ENCODE data around the gene ACO2. TPM values are rescaled to one million over a fixed set of nuclear protein-coding genes. Genes with fewer than 3 reads are reported as not detected.

Gene ACO2
- total and polyA plus RNA-seq, 10 of the 15 experiments (the other 5 are each of a cell fraction or from before 2014, with no cell fraction given) = 21.4 to 214 (median 88.5) TPM

DNA sequence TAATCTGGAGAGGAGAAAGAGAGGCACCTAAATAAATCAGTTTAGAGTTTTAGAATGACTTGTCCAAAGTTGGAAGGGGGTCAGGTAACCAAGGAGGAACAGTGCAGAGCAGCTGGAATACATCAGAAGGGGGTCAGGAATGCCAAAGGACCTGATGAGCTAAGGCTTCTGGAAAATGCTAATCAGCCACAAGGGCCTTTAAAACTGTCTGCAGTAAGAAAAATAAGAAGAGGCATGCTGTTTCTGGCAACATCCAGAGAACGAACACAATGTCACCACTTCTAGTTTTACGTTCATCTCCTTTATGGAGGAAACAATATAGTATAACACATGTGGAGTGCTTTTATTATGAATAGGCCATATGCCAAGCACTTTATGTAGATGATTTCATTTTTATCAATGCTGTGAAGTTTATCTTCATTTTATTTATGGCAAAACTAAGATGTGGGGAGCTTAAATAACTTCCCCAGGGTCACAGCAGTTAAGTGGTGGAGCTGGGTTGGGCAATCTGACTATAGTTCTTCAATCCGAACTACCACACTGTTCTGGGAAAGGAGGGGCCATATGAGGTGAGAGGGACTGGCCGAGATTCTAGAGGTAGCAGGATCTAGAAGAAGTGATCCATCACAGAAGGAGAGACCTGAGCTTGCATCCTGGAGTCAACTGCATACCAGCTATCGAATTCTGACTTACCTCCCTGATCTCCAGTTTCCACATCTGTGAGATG is 22.6 kb downstream of the ACO2 start (continued):
- no peak for TF ChIP-seq BMI1 (IDR thresholded peaks at IDR 0.05; ENCODE audit: borderline replicate concordance)
- no peak for TF ChIP-seq CHD2 (IDR thresholded peaks at IDR 0.05; ENCODE audit: borderline replicate concordance, low read depth, low read length)
- no peak for TF ChIP-seq NR2C1 (IDR thresholded peaks at IDR 0.05)
- TF ChIP-seq MEF2B (IDR thresholded peaks at IDR 0.05; ENCODE audit: partially characterized antibody, poor library complexity, severe bottlenecking) = no peak

DNA sequence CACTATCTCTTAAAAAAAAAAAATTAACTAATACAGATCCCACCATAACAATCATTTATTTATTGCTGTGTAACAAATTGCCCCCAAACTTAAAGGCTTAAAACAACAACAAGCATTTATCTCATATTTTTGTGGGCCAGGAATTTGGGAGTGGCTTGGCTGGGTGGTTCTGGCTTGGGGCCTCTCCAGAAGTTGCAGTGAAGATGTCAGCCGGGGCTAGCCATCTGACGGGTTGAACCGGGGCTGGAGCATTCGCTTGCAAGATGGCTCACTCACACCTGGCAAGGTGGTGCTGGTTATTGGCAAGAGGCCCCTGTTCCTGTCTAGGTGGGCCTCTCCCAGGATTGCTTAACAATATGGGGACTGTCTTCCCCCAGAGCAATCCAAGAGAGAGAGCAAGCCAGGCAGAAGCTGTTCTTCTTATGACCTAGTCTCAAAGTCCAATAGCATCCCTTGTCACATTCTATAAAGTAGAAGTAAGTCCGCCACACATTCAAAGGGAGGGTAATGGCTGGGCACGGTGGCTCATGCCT is 29.5 kb downstream of the ACO2 start:
- Histone ChIP-seq H3K36me3 (ENCODE audit: control insufficient read depth in 2 of 2, insufficient read depth in 2 of 2, low read length in 1 of 2) (peaks cover 9 to 15% of the 10 kb centered on the region in 2 experiments; a peak in 3 of 4 replicates), H3K4me2 (ENCODE audit: control insufficient read depth, insufficient read depth) (no peak overlapping the region), H2AFZ (ENCODE audit: control insufficient read depth, low read depth, low read length) (no peak overlapping the region), H3K9ac (ENCODE audit: control insufficient read depth, insufficient read depth, low read length) (no peak overlapping the region), H4K20me1 (ENCODE audit: control insufficient read depth, insufficient read depth) (no peaks in the 10 kb centered on the region; the same call in 1 of the 2 replicates), H3K4me1 (ENCODE audit: control insufficient read depth, insufficient read depth, low read length) (no peaks in the 10 kb centered on the region), H3K79me2 (ENCODE audit: control insufficient read depth, insufficient read depth, low read length) (peaks cover 6% of the 10 kb centered on the region), H3K27ac (ENCODE audit: control insufficient read depth, insufficient read depth) (no peak overlapping the region), H3K9me3 (replicated peaks; ENCODE audit: control insufficient read depth, insufficient read depth, low read length) (no peaks in the 10 kb centered on the region), H3K27me3 (replicated peaks in 1 of 2; ENCODE audit: control insufficient read depth in 2 of 2, insufficient read depth in 2 of 2, low read length in 1 of 2) (no peaks in the 10 kb centered on the region), H3K4me3 (no peak overlapping the region)
- CTCF ChIA-PET = interaction anchor here (1.0 to 3.3 kb wide), 5 partner anchors 9 to 95 kb away, joined by 3 to 15 read pairs (median 4); no protein-coding TSS in a partner anchor
- RAD21 ChIA-PET (ENCODE audit: unreplicated experiment) = interaction anchor here (4.6 kb wide), 1 partner anchor 95 kb away, joined by 60 read pairs; no protein-coding TSS in a partner anchor
- BruUV-seq (replicated peaks) = no TSS peak
- DNase-seq (ENCODE audit: low read depth, low spot score) (no peak), ATAC-seq (no peak), FAIRE-seq (no peak)
- intact Hi-C loops (cut with micrococcal nuclease; ENCODE audit: unreplicated experiment) = no loop called here
- SMC1A ChIA-PET (ENCODE audit: uncharacterized antibody, unreplicated experiment) = interaction anchor here (0.7 to 5.4 kb wide), 2 partner anchors 56 to 95 kb away, joined by 3 to 62 read pairs; no protein-coding TSS in a partner anchor
- in situ Hi-C loops (cut with MboI) = no loop called here
- POLR2A ChIA-PET = no interaction called here
- 98% methylated on average over 6 of the region's 6 CpGs for WGBS (ENCODE audit: insufficient coverage, insufficient replicate concordance, low lambda C conversion rate, missing lambda C conversion rate)
- TF ChIP-seq NFYA (IDR thresholded peaks at IDR 0.05; ENCODE audit: borderline replicate concordance, low read depth, low read length) (no peak), RELA (IDR thresholded peaks at IDR 0.05; ENCODE audit: borderline replicate concordance, partially characterized antibody) (no peak), DPF2 (IDR thresholded peaks at IDR 0.05) (no peak), ZBTB33 (IDR thresholded peaks at IDR 0.05) (no peak), ZNF687 (IDR thresholded peaks at IDR 0.05) (no peak), KDM1A (IDR thresholded peaks at IDR 0.05; ENCODE audit: borderline replicate concordance) (no peak), PAX5 (IDR thresholded peaks at IDR 0.05; ENCODE audit: borderline replicate concordance, low read depth, low read length) (no peak), SUPT20H (IDR thresholded peaks at IDR 0.05; ENCODE audit: borderline replicate concordance, control insufficient read depth, low read depth, low read length) (no peak), SIN3A (IDR thresholded peaks at IDR 0.05; ENCODE audit: low read depth, low read length) (no peak), BRCA1 (IDR thresholded peaks at IDR 0.05; ENCODE audit: low read depth, low read length) (no peak), HCFC1 (IDR thresholded peaks at IDR 0.05; ENCODE audit: low read length) (no peak), POLR2A (IDR thresholded peaks at IDR 0.05; ENCODE audit: low read depth, low read length) (no peak)
- TF ChIP-seq, protein P1, sequence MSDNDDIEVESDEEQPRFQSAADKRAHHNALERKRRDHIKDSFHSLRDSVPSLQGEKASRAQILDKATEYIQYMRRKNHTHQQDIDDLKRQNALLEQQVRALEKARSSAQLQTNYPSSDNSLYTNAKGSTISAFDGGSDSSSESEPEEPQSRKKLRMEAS (IDR thresholded peaks at IDR 0.05; ENCODE audit: low read depth, low read length) = no peak

Measured in GM12878 (cell line).